ENCODE data around the gene ZNF341. TPM values are rescaled to one million over a fixed set of nuclear protein-coding genes. Genes with fewer than 3 reads are reported as not detected.

The ZNF341 gene
- total RNA-seq, 1 donor from 2014 or later = 8.3 TPM

GRCh38 chr20:33835615-33836172 lies 103.9 kb downstream of the ZNF341 start:
- Mint-ChIP-seq H3K27me3 (no peaks in the 10 kb centered on the region), H3K9me3 (ENCODE audit: low read depth) (peaks cover 5% of the 10 kb centered on the region), H3K4me3 (ENCODE audit: low read depth) (no peak overlapping the region), H3K27ac (no peak overlapping the region), H3K36me3 (ENCODE audit: insufficient read depth) (peaks cover 19% of the 10 kb centered on the region), H3K4me1 (ENCODE audit: low read depth) (peaks cover 45% of the 10 kb centered on the region)
- TF ChIP-seq CTCF (IDR thresholded peaks at IDR 0.05; ENCODE audit: unreplicated experiment) = no peak
- DNase-seq (ENCODE audit: low spot score, unreplicated experiment) = no peak

GRCh38 chr20:33836277-33836676 lies 104.5 kb downstream of the ZNF341 start:
- H3K4me3 Mint-ChIP-seq (ENCODE audit: low read depth) = no peak overlapping the region
- H3K4me1 Mint-ChIP-seq (ENCODE audit: low read depth) = peaks cover 51% of the 10 kb centered on the region
- TF ChIP-seq CTCF (IDR thresholded peaks at IDR 0.05; ENCODE audit: unreplicated experiment) = no peak
- no peaks in the 10 kb centered on the region for H3K27me3 Mint-ChIP-seq
- H3K36me3 Mint-ChIP-seq (ENCODE audit: insufficient read depth) = peaks cover 19% of the 10 kb centered on the region
- peaks cover 5% of the 10 kb centered on the region for H3K9me3 Mint-ChIP-seq (ENCODE audit: low read depth)
- H3K27ac Mint-ChIP-seq = no peak overlapping the region
- no peak for DNase-seq (ENCODE audit: low spot score, unreplicated experiment)

GRCh38 chr20:33837096-33837830 lies 105.5 kb downstream of the ZNF341 start:
- TF ChIP-seq CTCF (IDR thresholded peaks at IDR 0.05; ENCODE audit: unreplicated experiment) = no peak
- no peaks in the 10 kb centered on the region for H3K27me3 Mint-ChIP-seq
- H3K27ac Mint-ChIP-seq = peak overlapping the region; percentile 68
- H3K4me1 Mint-ChIP-seq (ENCODE audit: low read depth) = peaks cover 53% of the 10 kb centered on the region
- no peak for DNase-seq (ENCODE audit: low spot score, unreplicated experiment)
- H3K36me3 Mint-ChIP-seq (ENCODE audit: insufficient read depth) = peaks cover 18% of the 10 kb centered on the region
- no peak overlapping the region for H3K4me3 Mint-ChIP-seq (ENCODE audit: low read depth)
- H3K9me3 Mint-ChIP-seq (ENCODE audit: low read depth) = peaks cover 5% of the 10 kb centered on the region

- DNase-seq (ENCODE audit: low spot score, unreplicated experiment) = no peak
- no peak overlapping the region for H3K4me3 Mint-ChIP-seq (ENCODE audit: low read depth)
- H3K27ac Mint-ChIP-seq = peak overlapping the region; percentile 4
- H3K27me3 Mint-ChIP-seq = no peaks in the 10 kb centered on the region
- TF ChIP-seq CTCF (IDR thresholded peaks at IDR 0.05; ENCODE audit: unreplicated experiment) = peak; percentile 10
- H3K9me3 Mint-ChIP-seq (ENCODE audit: low read depth) = peaks cover 5% of the 10 kb centered on the region
- H3K4me1 Mint-ChIP-seq (ENCODE audit: low read depth) = peaks cover 57% of the 10 kb centered on the region
- peaks cover 14% of the 10 kb centered on the region for H3K36me3 Mint-ChIP-seq (ENCODE audit: insufficient read depth)
These were observed 106.5 kb downstream of the ZNF341 start for GRCh38 chr20:33838035-33838864.

GRCh38 chr20:33839591-33839990 lies 107.8 kb downstream of the ZNF341 start:
- no peak for DNase-seq (ENCODE audit: low spot score, unreplicated experiment)
- no peak for TF ChIP-seq CTCF (IDR thresholded peaks at IDR 0.05; ENCODE audit: unreplicated experiment)
- H3K9me3 Mint-ChIP-seq (ENCODE audit: low read depth) = peaks cover 5% of the 10 kb centered on the region
- no peak overlapping the region for H3K4me3 Mint-ChIP-seq (ENCODE audit: low read depth)
- no peaks in the 10 kb centered on the region for H3K27me3 Mint-ChIP-seq
- H3K4me1 Mint-ChIP-seq (ENCODE audit: low read depth) = peaks cover 59% of the 10 kb centered on the region
- peaks cover 11% of the 10 kb centered on the region for H3K36me3 Mint-ChIP-seq (ENCODE audit: insufficient read depth)
- no peak overlapping the region for H3K27ac Mint-ChIP-seq

Measured in progenitor cell of endocrine pancreas (in vitro differentiated cells).